Mammary epithelial cell (primary cell): ENCODE results near the gene SIL1.

Experiments used
- CTCF ChIP-seq, 2 donors: IDR thresholded peaks in 1 of 2; conservative IDR thresholded peaks in 1 of 2; 2 replicates each; pipeline ENCODE4 v1.5.1; 2011 to 2012; ENCODE audit warnings: inconsistent platforms in 2 of 2, low read length in 2 of 2, mild to moderate bottlenecking in 2 of 2, control low read depth in 1 of 2, low read depth in 1 of 2; ENCODE audit not compliant: insufficient read depth in 1 of 2; ENCODE audit errors: extremely low read depth in 1 of 2
- EZH2 ChIP-seq: IDR thresholded peaks from 2 replicates; pipeline ENCODE4 v1.6.1; 2012; ENCODE audit warnings: low read length, inconsistent platforms, borderline replicate concordance

GRCh38 chr5:138998521-138998920 lies 199.6 kb downstream of the SIL1 start:
- TF ChIP-seq EZH2 (no peak), CTCF (conservative IDR thresholded peaks at IDR 0.05 in 1 of 2, IDR thresholded peaks at IDR 0.05 in 1 of 2; ENCODE audit: extremely low read depth in 1 of 2, insufficient read depth in 1 of 2, low read depth in 1 of 2, low read length in 2 of 2) (no peak)
